ENCODE measurements around the gene PTPRR. TPM values are rescaled to one million over a fixed set of nuclear protein-coding genes. Genes with fewer than 3 reads are reported as not detected.

The PTPRR gene
- total and polyA plus RNA-seq, 2 donors (not counting 1 experiment from before 2014, with no cell fraction given), result not detected

DNA sequence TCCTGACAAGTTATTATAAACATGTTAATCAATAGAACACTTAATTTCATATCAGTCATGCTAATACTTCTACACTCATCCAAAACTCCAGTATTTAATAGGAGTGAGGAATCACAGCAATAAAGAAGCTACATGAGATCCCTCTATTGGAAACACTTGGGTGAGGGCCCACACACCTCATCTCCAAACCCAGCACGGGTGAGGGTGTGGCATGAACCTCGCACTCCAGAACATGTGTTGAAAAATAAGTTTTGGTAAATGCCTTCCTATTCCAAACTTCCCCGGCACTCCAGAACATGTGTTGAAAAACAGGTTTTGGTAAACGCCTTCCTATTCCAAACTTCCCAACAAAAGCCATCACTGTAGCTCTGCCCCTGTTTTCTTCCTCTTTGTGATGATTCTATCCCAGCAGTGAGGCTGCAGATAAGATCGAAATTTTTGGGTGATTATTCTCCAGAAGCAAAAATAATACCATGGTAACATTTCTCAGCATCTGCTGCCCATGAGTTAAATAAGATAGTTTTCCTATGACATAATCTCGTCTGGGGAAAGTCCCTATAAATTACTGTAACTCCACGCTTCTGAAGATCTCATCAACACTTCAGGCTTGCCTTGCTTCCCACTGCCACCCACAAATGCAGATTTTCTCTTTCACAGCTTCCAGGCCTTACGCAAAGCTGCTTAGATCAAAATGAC is 258.9 kb downstream of the PTPRR start:
- Histone ChIP-seq H3K4me2 (replicated peaks; ENCODE audit: low read depth, low read length, poor library complexity, severe bottlenecking) (no peak overlapping the region), H3K27ac (ENCODE audit: low read length in 2 of 2) (no peak overlapping the region), H2AFZ (ENCODE audit: insufficient read depth, low read depth, low read length, poor library complexity, severe bottlenecking) (no peak overlapping the region), H3K9me3 (ENCODE audit: control extremely low read depth in 1 of 3, control insufficient read depth in 2 of 3, insufficient read depth in 1 of 3, low read length in 2 of 3) (no peaks in the 10 kb centered on the region), H3K27me3 (replicated peaks in 1 of 4; ENCODE audit: control extremely low read depth in 1 of 4, control insufficient read depth in 3 of 4, insufficient read depth in 4 of 4, low read length in 3 of 4) (no peaks in the 10 kb centered on the region), H3K79me2 (ENCODE audit: control insufficient read depth, insufficient read depth, low read length) (no peaks in the 10 kb centered on the region), H3K36me3 (replicated peaks in 1 of 2; ENCODE audit: control extremely low read depth in 1 of 2, control insufficient read depth in 1 of 2, extremely low read depth in 1 of 2, insufficient read depth in 2 of 2, low read length in 1 of 2) (no peaks in the 10 kb centered on the region), H3K4me3 (ENCODE audit: control extremely low read depth in 1 of 5, extremely low read depth in 1 of 5, insufficient read depth in 1 of 5, low read depth in 2 of 5, low read length in 4 of 5) (no peak overlapping the region), H3K9ac (ENCODE audit: low read length) (no peak overlapping the region), H4K20me1 (ENCODE audit: control insufficient read depth, insufficient read depth, low read length, poor library complexity, severe bottlenecking) (no peaks in the 10 kb centered on the region), H3K4me1 (ENCODE audit: control insufficient read depth in 2 of 2, insufficient read depth in 2 of 2, low read length in 2 of 2) (no peaks in the 10 kb centered on the region)
- ATAC-seq (ENCODE audit: low read depth) (no peak), DNase-seq (no peak)
- ChIA-PET POLR2A (no interaction called here), CTCF (no interaction called here)
- Mint-ChIP-seq H3K27ac (no peak overlapping the region), H3K9me3 (ENCODE audit: insufficient read depth) (no peaks in the 10 kb centered on the region), H3K27me3 (no peaks in the 10 kb centered on the region), H3K4me3 (no peak overlapping the region), H3K4me1 (peaks cover 8% of the 10 kb centered on the region)
- TF ChIP-seq EZH2 (IDR thresholded peaks at IDR 0.05; ENCODE audit: borderline replicate concordance, insufficient read depth, low read depth, low read length, poor library complexity, severe bottlenecking), result no peak
- TF ChIP-seq, protein P1, sequence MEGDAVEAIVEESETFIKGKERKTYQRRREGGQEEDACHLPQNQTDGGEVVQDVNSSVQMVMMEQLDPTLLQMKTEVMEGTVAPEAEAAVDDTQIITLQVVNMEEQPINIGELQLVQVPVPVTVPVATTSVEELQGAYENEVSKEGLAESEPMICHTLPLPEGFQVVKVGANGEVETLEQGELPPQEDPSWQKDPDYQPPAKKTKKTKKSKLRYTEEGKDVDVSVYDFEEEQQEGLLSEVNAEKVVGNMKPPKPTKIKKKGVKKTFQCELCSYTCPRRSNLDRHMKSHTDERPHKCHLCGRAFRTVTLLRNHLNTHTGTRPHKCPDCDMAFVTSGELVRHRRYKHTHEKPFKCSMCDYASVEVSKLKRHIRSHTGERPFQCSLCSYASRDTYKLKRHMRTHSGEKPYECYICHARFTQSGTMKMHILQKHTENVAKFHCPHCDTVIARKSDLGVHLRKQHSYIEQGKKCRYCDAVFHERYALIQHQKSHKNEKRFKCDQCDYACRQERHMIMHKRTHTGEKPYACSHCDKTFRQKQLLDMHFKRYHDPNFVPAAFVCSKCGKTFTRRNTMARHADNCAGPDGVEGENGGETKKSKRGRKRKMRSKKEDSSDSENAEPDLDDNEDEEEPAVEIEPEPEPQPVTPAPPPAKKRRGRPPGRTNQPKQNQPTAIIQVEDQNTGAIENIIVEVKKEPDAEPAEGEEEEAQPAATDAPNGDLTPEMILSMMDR (IDR thresholded peaks at IDR 0.05), result no peak
- WGBS (ENCODE audit: insufficient coverage), result 68% methylated on average over 2 of the region's 8 CpGs
- intact Hi-C loops (cut with micrococcal nuclease), result no loop called here

DNA sequence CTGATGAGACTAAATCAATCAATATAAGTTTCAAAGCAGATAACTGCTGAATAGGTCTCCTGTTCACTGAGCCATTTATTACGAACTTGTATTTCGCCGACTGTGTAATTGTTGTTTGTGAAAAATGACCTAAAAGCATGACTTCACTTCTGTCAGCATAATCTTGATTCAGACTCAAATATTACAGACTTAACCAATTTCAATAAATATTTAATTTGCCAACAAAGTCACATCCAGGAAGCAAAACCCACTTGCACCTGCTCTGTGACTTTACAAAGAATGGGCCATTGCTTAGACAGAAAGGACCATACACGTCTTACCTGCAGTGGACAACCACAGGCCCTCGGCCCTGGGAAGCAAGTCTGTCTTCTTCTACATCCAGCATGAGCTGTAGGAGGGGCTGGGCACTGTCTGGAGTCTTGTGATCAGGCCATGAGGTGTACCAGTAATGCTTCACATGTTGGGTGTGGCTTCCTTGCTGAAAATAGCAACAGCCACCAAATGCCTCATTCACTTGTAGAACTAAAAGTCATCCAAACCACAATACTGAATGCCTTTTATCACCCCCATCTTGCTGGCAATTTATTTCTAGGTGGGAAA is 259.8 kb downstream of the PTPRR start:
- H3K27me3 ChIP-seq (replicated peaks in 1 of 4; ENCODE audit: control extremely low read depth in 1 of 4, control insufficient read depth in 3 of 4, insufficient read depth in 4 of 4, low read length in 3 of 4), result no peaks in the 10 kb centered on the region
- H2AFZ ChIP-seq (ENCODE audit: insufficient read depth, low read depth, low read length, poor library complexity, severe bottlenecking), result no peak overlapping the region
- WGBS (ENCODE audit: insufficient coverage), result 75% methylated on average over 2 of the region's 5 CpGs
- Mint-ChIP-seq H3K9me3 (ENCODE audit: insufficient read depth) (no peaks in the 10 kb centered on the region), H3K27ac (no peak overlapping the region), H3K27me3 (no peaks in the 10 kb centered on the region), H3K4me1 (peaks cover 8% of the 10 kb centered on the region), H3K4me3 (no peak overlapping the region)
- no peaks in the 10 kb centered on the region for H3K9me3 ChIP-seq (ENCODE audit: control extremely low read depth in 1 of 3, control insufficient read depth in 2 of 3, insufficient read depth in 1 of 3, low read length in 2 of 3)
- ChIA-PET CTCF (no interaction called here), POLR2A (no interaction called here)
- no peak for TF ChIP-seq EZH2 (IDR thresholded peaks at IDR 0.05; ENCODE audit: borderline replicate concordance, insufficient read depth, low read depth, low read length, poor library complexity, severe bottlenecking)
- TF ChIP-seq, protein P1 (IDR thresholded peaks at IDR 0.05), result no peak
- no peaks in the 10 kb centered on the region for H4K20me1 ChIP-seq (ENCODE audit: control insufficient read depth, insufficient read depth, low read length, poor library complexity, severe bottlenecking)
- no peaks in the 10 kb centered on the region for H3K4me1 ChIP-seq (ENCODE audit: control insufficient read depth in 2 of 2, insufficient read depth in 2 of 2, low read length in 2 of 2)
- intact Hi-C loops (cut with micrococcal nuclease), result no loop called here
- H3K36me3 ChIP-seq (replicated peaks in 1 of 2; ENCODE audit: control extremely low read depth in 1 of 2, control insufficient read depth in 1 of 2, extremely low read depth in 1 of 2, insufficient read depth in 2 of 2, low read length in 1 of 2), result no peaks in the 10 kb centered on the region
- no peaks in the 10 kb centered on the region for H3K79me2 ChIP-seq (ENCODE audit: control insufficient read depth, insufficient read depth, low read length)
- DNase-seq (peak; percentile 8), ATAC-seq (ENCODE audit: low read depth) (no peak)
- no peak overlapping the region for H3K27ac ChIP-seq (ENCODE audit: low read length in 2 of 2)
- H3K4me3 ChIP-seq (ENCODE audit: control extremely low read depth in 1 of 5, extremely low read depth in 1 of 5, insufficient read depth in 1 of 5, low read depth in 2 of 5, low read length in 4 of 5), result no peak overlapping the region
- no peak overlapping the region for H3K9ac ChIP-seq (ENCODE audit: low read length)
- H3K4me2 ChIP-seq (replicated peaks; ENCODE audit: low read depth, low read length, poor library complexity, severe bottlenecking), result no peak overlapping the region

Data from B cell (primary cell).